Activated T-helper 1 cell treated with anti-CD3 and anti-CD28 coated beads, Interleukin-12 subunit alpha, Interleukin-12 subunit beta, Interleukin-2, Interleukin-4 antibody, amounts not matched to agents 30 ng/mL and 10 ng/mL and 1 ng/mL, durations not matched to agents 14 hours and 24 hours and 36 hours (primary cell): ENCODE data around the gene CDC14B. TPM values are rescaled to one million over a fixed set of nuclear protein-coding genes. Genes with fewer than 3 reads are reported as not detected.
"Not testable (repeated sequence)": the region's sequence is repeated elsewhere in the genome, so short reads cannot be mapped to it uniquely, and the experiment has no call there.

Experiments used
- DNase-seq: peaks from one replicate; pipeline ENCODE4 v3.0.0; 2021; ENCODE audit warnings: low spot score
- H3K27ac Mint-ChIP-seq: one replicate; pipeline ENCODE4 v1.8.0; 2021; ENCODE audit warnings: mild to moderate bottlenecking, mixed read lengths
- H3K27me3 Mint-ChIP-seq: one replicate; pipeline ENCODE4 v1.8.0; 2022; ENCODE audit warnings: mild to moderate bottlenecking, moderate library complexity, mixed read lengths; ENCODE audit not compliant: insufficient read depth
- H3K36me3 Mint-ChIP-seq: one replicate; pipeline ENCODE4 v1.8.0; 2021; ENCODE audit warnings: low read depth, mixed read lengths
- H3K4me1 Mint-ChIP-seq: one replicate; pipeline ENCODE4 v1.8.0; 2021; ENCODE audit warnings: low read depth, mixed read lengths
- H3K4me3 Mint-ChIP-seq: one replicate; pipeline ENCODE4 v1.8.0; 2021; ENCODE audit warnings: mild to moderate bottlenecking, moderate library complexity, mixed read lengths
- H3K9me3 Mint-ChIP-seq: one replicate; pipeline ENCODE4 v1.8.0; 2021; ENCODE audit warnings: mixed read lengths
- intact Hi-C: fragments of 100-400 bp; cut with micrococcal nuclease; formaldehyde crosslinking; loops from one replicate; pipeline ENCODE4 v1.15.1; 2024
- total RNA-seq: library from RNA; stranded (reverse); gene quantifications from 2 replicates; pipeline ENCODE4 v1.2.3, GENCODE V29; 2022

The CDC14B gene
- total RNA-seq, 1 donor from 2014 or later: 1.1 TPM

DNA sequence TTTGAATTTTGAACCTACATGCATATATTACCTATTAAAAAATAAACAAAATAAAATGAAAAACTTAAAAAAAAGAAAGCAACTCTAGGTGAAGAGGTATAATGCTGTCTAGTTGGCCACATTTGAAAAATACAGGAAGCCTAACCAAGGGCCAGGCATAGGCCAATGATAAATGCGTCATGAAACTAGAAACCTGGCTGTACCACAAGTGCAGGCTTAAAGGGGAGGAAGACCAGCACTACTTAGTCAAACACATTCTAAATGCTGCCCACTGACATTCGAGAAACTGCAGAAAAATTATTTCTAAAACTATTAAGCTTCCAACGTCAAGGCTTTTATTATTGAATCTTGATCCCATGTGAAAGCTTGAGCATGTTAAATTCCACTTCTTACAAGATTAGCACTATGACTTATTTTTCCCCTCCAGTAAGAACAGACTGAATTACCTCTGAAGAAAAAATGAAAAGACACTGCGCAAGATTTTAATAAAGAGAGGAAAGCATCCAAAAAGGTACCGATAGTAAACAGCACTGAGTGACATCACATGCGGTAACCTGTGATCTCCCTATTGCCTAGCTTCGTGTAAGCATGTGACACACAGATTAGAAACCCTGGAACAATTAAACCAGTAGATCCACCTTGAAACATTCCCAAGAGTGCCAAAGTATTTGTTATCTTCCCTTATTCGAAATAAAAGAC, 16.2 kb downstream of the CDC14B start:
- peaks cover 2% of the 10 kb centered on the region for H3K27me3 Mint-ChIP-seq
- H3K36me3 Mint-ChIP-seq: no peaks in the 10 kb centered on the region
- H3K4me3 Mint-ChIP-seq: no peak overlapping the region
- intact Hi-C loops: no loop called here
- H3K9me3 Mint-ChIP-seq: no peaks in the 10 kb centered on the region
- no peak overlapping the region for H3K27ac Mint-ChIP-seq
- DNase-seq: no peak
- no peaks in the 10 kb centered on the region for H3K4me1 Mint-ChIP-seq

DNA sequence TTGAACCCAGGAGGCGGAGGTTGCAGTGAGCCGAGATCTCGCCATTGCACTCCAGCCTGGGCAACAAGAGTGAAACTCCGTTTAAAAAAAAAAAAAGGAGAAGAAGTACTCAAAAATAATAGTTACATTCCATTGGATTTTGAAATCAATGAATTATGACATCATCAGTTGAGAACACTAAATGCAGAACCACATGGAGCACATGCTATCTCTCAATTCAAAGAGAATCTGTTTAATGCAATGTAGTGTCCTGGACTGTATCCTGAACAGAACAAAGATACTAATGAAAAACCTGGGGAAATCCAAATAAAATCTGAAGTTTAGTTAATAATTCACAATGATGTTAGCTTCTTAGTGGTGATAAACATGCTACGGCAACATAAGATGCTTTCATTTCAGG, 20.3 kb downstream of the CDC14B start:
- no peak for DNase-seq
- no peaks in the 10 kb centered on the region for H3K36me3 Mint-ChIP-seq
- no peaks in the 10 kb centered on the region for H3K4me1 Mint-ChIP-seq
- H3K27me3 Mint-ChIP-seq: peaks cover 7% of the 10 kb centered on the region
- H3K27ac Mint-ChIP-seq: no peak overlapping the region
- no peaks in the 10 kb centered on the region for H3K9me3 Mint-ChIP-seq
- intact Hi-C loops: no loop called here
- no peak overlapping the region for H3K4me3 Mint-ChIP-seq

- no peak for DNase-seq
- Mint-ChIP-seq H3K4me3 (no peak overlapping the region), H3K9me3 (no peaks in the 10 kb centered on the region), H3K27ac (no peak overlapping the region), H3K36me3 (no peaks in the 10 kb centered on the region), H3K27me3 (peaks cover 9% of the 10 kb centered on the region), H3K4me1 (no peaks in the 10 kb centered on the region)
- intact Hi-C loops: no loop called here
Observed at GRCh38 chr9:96596601-96597111, 23.0 kb downstream of the CDC14B start.

DNA sequence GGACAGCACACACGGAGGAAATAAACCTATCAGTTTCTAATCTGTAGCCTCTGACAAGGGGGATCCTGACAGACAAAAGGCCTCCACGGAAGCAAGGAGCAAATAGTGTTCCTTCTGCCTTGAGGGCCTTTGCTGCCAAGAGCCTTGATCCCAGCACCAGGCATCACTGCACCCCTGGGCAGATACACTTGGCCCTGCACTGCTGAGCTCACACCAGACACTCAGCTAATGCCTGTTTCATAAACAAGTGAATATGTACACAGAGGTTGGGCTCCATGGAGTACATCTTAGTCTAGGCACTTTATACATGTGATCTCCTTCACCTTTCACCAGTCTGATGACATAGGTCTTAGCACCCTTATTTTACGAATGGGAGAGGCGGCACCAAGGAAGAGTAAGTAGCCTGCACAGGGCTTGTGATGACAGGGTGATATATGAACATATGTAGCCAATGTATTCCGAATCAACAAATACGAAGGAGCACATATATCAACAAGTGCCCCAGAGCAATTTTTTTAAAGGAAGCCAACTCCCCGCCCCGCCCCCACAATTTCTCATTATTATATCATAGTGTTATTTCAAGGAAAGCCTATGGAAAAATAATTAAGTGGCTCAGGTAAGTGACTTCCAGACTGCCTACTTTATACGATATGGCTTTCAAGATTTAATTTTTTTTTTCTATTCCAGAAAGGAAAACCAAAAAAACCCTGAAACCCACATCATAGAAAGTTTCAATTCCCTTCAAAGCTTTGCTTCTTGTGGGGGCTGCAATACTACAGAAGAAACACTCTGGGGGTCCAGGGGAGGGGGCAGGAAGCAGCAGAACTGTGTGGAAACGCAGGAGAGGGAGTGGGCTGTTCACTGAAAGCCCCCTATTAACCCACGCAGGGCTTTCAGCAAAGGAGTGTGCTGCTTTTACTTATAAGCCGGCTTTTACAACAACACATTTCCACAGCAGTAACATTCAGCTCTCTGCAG, 32.0 kb downstream of the CDC14B start:
- Mint-ChIP-seq H3K4me3 (no peak overlapping the region), H3K4me1 (no peaks in the 10 kb centered on the region), H3K36me3 (no peaks in the 10 kb centered on the region), H3K27ac (no peak overlapping the region), H3K27me3 (peaks cover 5% of the 10 kb centered on the region), H3K9me3 (no peaks in the 10 kb centered on the region)
- DNase-seq: no peak
- intact Hi-C loops: no loop called here

- Mint-ChIP-seq H3K4me1 (no peaks in the 10 kb centered on the region), H3K27me3 (peaks cover 5% of the 10 kb centered on the region), H3K4me3 (no peak overlapping the region), H3K36me3 (no peaks in the 10 kb centered on the region), H3K9me3 (no peaks in the 10 kb centered on the region), H3K27ac (no peak overlapping the region)
- intact Hi-C loops: no loop called here
- DNase-seq: no peak
Observed at GRCh38 chr9:96585426-96585825, 34.2 kb downstream of the CDC14B start.

DNA sequence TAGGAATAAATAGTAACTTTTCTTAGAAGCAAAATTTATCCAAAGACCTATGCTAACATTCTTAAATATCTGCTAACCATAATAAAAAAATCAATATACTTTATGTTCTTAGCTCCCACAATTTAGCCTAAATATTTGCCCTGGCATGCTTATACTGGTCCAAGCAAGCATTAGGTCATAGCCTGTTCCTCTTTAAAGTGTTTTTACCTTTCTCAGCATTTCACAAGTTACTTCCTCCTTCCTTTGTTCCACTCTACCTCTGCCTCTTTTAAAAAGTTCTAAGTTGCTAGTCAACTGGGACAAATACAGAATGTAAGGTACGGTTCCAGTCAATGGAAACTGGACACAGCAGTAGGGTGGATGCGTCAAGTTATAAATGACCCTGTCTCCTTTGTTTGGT, 37.4 kb downstream of the CDC14B start:
- H3K36me3 Mint-ChIP-seq, H3K9me3 Mint-ChIP-seq, H3K4me1 Mint-ChIP-seq, intact Hi-C loops, DNase-seq, H3K27me3 Mint-ChIP-seq, H3K27ac Mint-ChIP-seq, H3K4me3 Mint-ChIP-seq: not testable (repeated sequence)

DNA sequence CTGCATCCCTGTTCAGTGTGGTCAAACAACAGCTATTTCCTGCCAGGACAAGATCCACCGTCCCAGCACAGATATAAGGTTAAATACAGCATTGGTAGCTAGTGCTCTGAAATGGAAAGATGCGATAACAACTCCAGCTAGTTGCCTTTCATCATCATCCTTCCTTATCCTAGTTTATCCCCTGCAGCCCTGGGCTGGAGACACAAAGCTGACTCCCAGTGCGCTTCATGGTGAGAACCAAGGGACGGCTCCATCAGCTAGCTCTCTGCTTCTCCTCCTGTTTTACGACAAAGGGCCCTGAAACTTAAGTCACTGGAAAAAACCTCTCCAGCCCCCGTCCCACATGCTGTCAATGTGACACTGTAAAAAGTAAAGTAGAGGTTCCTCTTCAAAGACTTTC, 37.9 kb downstream of the CDC14B start:
- intact Hi-C loops: no loop called here
- no peak overlapping the region for H3K4me3 Mint-ChIP-seq
- H3K4me1 Mint-ChIP-seq: no peaks in the 10 kb centered on the region

GRCh38 chr9:96581301-96581700, 38.3 kb downstream of the CDC14B start:
- H3K9me3 Mint-ChIP-seq: no peaks in the 10 kb centered on the region
- no peak for DNase-seq
- H3K27me3 Mint-ChIP-seq: peaks cover 4% of the 10 kb centered on the region
- no peaks in the 10 kb centered on the region for H3K4me1 Mint-ChIP-seq
- H3K27ac Mint-ChIP-seq: no peak overlapping the region
- H3K36me3 Mint-ChIP-seq: no peaks in the 10 kb centered on the region
- H3K4me3 Mint-ChIP-seq: no peak overlapping the region
- intact Hi-C loops: no loop called here

More for the DNA sequence above, 37.9 kb downstream of the CDC14B start:
- Mint-ChIP-seq H3K27me3 (peaks cover 1% of the 10 kb centered on the region), H3K9me3 (no peaks in the 10 kb centered on the region), H3K27ac (no peak overlapping the region), H3K36me3 (no peaks in the 10 kb centered on the region)
- DNase-seq: no peak

GRCh38 chr9:96574931-96575351, 44.7 kb downstream of the CDC14B start:
- no peak for DNase-seq
- H3K27me3 Mint-ChIP-seq: peaks cover 7% of the 10 kb centered on the region
- H3K27ac Mint-ChIP-seq: no peak overlapping the region
- no peaks in the 10 kb centered on the region for H3K9me3 Mint-ChIP-seq
- H3K36me3 Mint-ChIP-seq: no peaks in the 10 kb centered on the region
- intact Hi-C loops: no loop called here
- H3K4me1 Mint-ChIP-seq: no peaks in the 10 kb centered on the region
- no peak overlapping the region for H3K4me3 Mint-ChIP-seq

DNA sequence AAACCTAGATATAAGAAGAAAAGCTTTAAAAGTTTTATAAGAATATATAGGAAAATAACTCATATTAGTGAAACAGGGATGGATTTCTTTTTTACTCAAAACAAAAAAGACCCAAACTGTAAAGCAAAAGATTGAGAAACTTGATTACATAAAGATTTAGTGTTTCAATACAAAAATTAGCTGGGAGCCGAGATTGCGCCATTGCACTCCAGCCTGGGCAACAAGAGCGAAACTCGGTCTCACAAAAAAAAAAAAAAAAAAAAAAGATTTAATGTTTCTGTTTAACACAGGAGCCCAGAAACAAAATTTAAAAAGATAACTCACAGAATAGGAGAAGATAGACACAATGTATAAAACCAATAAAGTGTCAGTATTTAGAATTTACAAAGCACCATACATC, 45.2 kb downstream of the CDC14B start:
- no peaks in the 10 kb centered on the region for H3K4me1 Mint-ChIP-seq
- H3K9me3 Mint-ChIP-seq: no peaks in the 10 kb centered on the region
- peaks cover 11% of the 10 kb centered on the region for H3K27me3 Mint-ChIP-seq
- H3K27ac Mint-ChIP-seq: no peak overlapping the region
- no peak for DNase-seq
- intact Hi-C loops: no loop called here
- no peaks in the 10 kb centered on the region for H3K36me3 Mint-ChIP-seq
- H3K4me3 Mint-ChIP-seq: no peak overlapping the region

- Mint-ChIP-seq H3K4me3 (peak overlapping the region; percentile 79), H3K36me3 (no peaks in the 10 kb centered on the region), H3K27me3 (peaks cover 14% of the 10 kb centered on the region), H3K4me1 (peaks cover 26% of the 10 kb centered on the region), H3K27ac (no peak overlapping the region), H3K9me3 (no peaks in the 10 kb centered on the region)
- DNase-seq: peak; percentile 1
- intact Hi-C loops: loop anchor here (1.0 to 10.0 kb wide), 6 partner anchors 60 to 1102 kb away; partner anchors contain the start of genes PRXL2C, TDRD7 and ZNF510
Observed at GRCh38 chr9:96567203-96567700, 52.4 kb downstream of the CDC14B start.

DNA sequence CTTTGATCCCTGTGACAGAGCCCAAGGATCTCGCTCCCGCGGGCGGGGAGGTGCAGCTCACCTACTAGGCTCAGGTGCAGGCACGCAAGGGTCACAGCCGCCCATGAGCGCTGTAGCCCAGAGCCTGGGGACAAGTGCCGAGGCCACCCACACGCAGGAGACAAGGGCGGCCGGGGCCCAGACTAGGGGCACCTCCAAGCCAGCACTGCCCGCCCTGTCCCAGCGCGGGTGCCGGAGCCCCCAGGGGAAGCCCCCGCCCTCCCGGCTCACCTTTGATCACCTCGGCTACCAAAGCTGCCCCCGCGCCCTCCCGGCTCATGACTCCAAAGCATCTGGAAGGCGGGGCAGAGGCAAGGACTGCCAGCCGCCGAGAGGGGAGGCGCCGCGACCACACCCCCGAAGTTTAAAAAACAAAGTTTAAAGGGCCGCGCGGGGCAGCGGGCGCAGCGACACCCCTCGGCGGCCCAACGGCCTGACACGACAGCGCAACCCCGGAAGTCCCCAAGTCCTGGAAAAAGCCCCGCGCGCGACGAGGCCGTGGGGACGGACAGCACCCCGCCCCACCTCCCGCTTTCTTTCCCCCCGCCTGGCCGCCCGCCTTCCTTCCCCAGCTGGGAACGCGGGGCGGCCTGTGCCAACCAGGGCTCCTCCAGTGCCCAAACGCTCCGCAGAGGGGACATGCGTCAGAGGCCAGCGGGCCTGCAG, 53.0 kb downstream of the CDC14B start:
- peak overlapping the region; percentile 79 for H3K4me3 Mint-ChIP-seq

More for the DNA sequence above, 53.0 kb downstream of the CDC14B start:
- DNase-seq: peak; percentile 67
- Mint-ChIP-seq H3K27ac (peak overlapping the region; percentile 72), H3K27me3 (peaks cover 14% of the 10 kb centered on the region), H3K36me3 (no peaks in the 10 kb centered on the region), H3K9me3 (no peaks in the 10 kb centered on the region), H3K4me1 (peaks cover 26% of the 10 kb centered on the region)
- intact Hi-C loops: loop anchor here (1.0 to 10.0 kb wide), 11 partner anchors 12 to 1102 kb away; partner anchors contain the start of genes HABP4, PRXL2C, TDRD7 and ZNF510
